Activated naive CD8-positive, alpha-beta T cell treated with anti-CD3 and anti-CD28 coated beads, Interleukin-2, amount 50 U/mL, for 24 hours (primary cell): ENCODE measurements around the gene DYNC1H1.

Source experiments
- ATAC-seq: fragments of 150-1000 bp; cut with Tn5 transposase; one replicate; pipeline ENCODE4 v1.10.0; 2021
- DNase-seq: peaks from one replicate; pipeline ENCODE4 v3.0.0; 2021
- H3K27ac Mint-ChIP-seq: one replicate; pipeline ENCODE4 v1.8.0; 2021; ENCODE audit warnings: mild to moderate bottlenecking, mixed read lengths
- H3K27me3 Mint-ChIP-seq: one replicate; pipeline ENCODE4 v1.8.0; 2021; ENCODE audit warnings: mixed read lengths
- H3K36me3 Mint-ChIP-seq: one replicate; pipeline ENCODE4 v1.8.0; 2021; ENCODE audit warnings: low read depth, mixed read lengths
- H3K4me1 Mint-ChIP-seq: one replicate; pipeline ENCODE4 v1.8.0; 2021; ENCODE audit warnings: mixed read lengths
- H3K4me3 Mint-ChIP-seq: one replicate; pipeline ENCODE4 v1.8.0; 2021; ENCODE audit warnings: mild to moderate bottlenecking, moderate library complexity, mixed read lengths
- H3K9me3 Mint-ChIP-seq: one replicate; pipeline ENCODE4 v1.8.0; 2021; ENCODE audit warnings: mixed read lengths

Gene DYNC1H1

DNA sequence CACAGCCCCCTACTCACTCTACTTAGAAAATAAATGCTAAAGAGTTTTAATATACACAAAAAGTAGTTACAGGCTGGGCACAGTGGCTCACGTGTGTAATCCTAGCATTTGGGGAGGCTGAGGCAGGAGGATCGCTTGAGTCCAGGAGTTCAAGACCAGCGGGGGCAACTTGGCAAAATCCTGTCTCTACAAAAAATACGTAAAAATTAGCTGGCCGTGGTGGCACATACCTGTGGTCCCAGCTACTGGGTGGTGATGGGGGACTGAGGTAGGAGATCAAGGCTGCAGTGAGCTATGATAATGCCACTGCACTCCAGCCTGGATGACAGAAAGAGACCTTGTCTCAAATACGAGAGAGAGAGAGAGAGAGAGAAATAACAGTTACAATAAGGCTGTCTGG is 9.9 kb upstream of the DYNC1H1 start:
- no peak overlapping the region for H3K4me3 Mint-ChIP-seq
- peaks cover 6% of the 10 kb centered on the region for H3K4me1 Mint-ChIP-seq
- no peak for ATAC-seq
- H3K36me3 Mint-ChIP-seq, result no peaks in the 10 kb centered on the region
- no peaks in the 10 kb centered on the region for H3K9me3 Mint-ChIP-seq
- no peak overlapping the region for H3K27ac Mint-ChIP-seq
- no peak for DNase-seq
- H3K27me3 Mint-ChIP-seq, result no peaks in the 10 kb centered on the region

- no peak overlapping the region for H3K27ac Mint-ChIP-seq
- peaks cover 3% of the 10 kb centered on the region for H3K4me1 Mint-ChIP-seq
- DNase-seq (no peak), ATAC-seq (no peak)
- H3K4me3 Mint-ChIP-seq, result no peak overlapping the region
- H3K9me3 Mint-ChIP-seq, result no peaks in the 10 kb centered on the region
- H3K36me3 Mint-ChIP-seq, result no peaks in the 10 kb centered on the region
- no peaks in the 10 kb centered on the region for H3K27me3 Mint-ChIP-seq
These were observed 8.6 kb upstream of the DYNC1H1 start for GRCh38 chr14:101955695-101956161.

GRCh38 chr14:101956179-101956885 is 8.0 kb upstream of the DYNC1H1 start:
- H3K9me3 Mint-ChIP-seq, result no peaks in the 10 kb centered on the region
- H3K27me3 Mint-ChIP-seq, result no peaks in the 10 kb centered on the region

GRCh38 chr14:101957406-101958234 is 6.8 kb upstream of the DYNC1H1 start:
- DNase-seq, result no peak
- no peak for ATAC-seq
- Mint-ChIP-seq H3K36me3 (no peaks in the 10 kb centered on the region), H3K27me3 (no peaks in the 10 kb centered on the region), H3K4me1 (peaks cover 6% of the 10 kb centered on the region), H3K9me3 (no peaks in the 10 kb centered on the region), H3K4me3 (no peak overlapping the region), H3K27ac (no peak overlapping the region)

More at GRCh38 chr14:101956179-101956885, 8.0 kb upstream of the DYNC1H1 start:
- no peak for ATAC-seq
- Mint-ChIP-seq H3K36me3 (no peaks in the 10 kb centered on the region), H3K4me3 (no peak overlapping the region), H3K27ac (no peak overlapping the region), H3K4me1 (peaks cover 4% of the 10 kb centered on the region)
- no peak for DNase-seq

GRCh38 chr14:101958418-101959180 is 5.8 kb upstream of the DYNC1H1 start:
- no peaks in the 10 kb centered on the region for H3K9me3 Mint-ChIP-seq
- H3K27me3 Mint-ChIP-seq, result no peaks in the 10 kb centered on the region
- H3K27ac Mint-ChIP-seq, result no peak overlapping the region
- H3K4me1 Mint-ChIP-seq, result peaks cover 6% of the 10 kb centered on the region
- no peak overlapping the region for H3K4me3 Mint-ChIP-seq
- H3K36me3 Mint-ChIP-seq, result no peaks in the 10 kb centered on the region
- ATAC-seq, result no peak
- no peak for DNase-seq

GRCh38 chr14:101959277-101959676 is 5.1 kb upstream of the DYNC1H1 start:
- Mint-ChIP-seq H3K36me3 (no peaks in the 10 kb centered on the region), H3K4me3 (no peak overlapping the region), H3K27me3 (no peaks in the 10 kb centered on the region), H3K9me3 (no peaks in the 10 kb centered on the region), H3K27ac (no peak overlapping the region), H3K4me1 (peaks cover 11% of the 10 kb centered on the region)
- DNase-seq (no peak), ATAC-seq (no peak)

- DNase-seq, result peak; percentile 36
- H3K4me3 Mint-ChIP-seq, result no peak overlapping the region
- H3K36me3 Mint-ChIP-seq, result no peaks in the 10 kb centered on the region
- no peak for ATAC-seq
- H3K27me3 Mint-ChIP-seq, result no peaks in the 10 kb centered on the region
- H3K9me3 Mint-ChIP-seq, result no peaks in the 10 kb centered on the region
- peaks cover 11% of the 10 kb centered on the region for H3K4me1 Mint-ChIP-seq
- H3K27ac Mint-ChIP-seq, result no peak overlapping the region
These were observed 4.1 kb upstream of the DYNC1H1 start for GRCh38 chr14:101960225-101960624.

DNA sequence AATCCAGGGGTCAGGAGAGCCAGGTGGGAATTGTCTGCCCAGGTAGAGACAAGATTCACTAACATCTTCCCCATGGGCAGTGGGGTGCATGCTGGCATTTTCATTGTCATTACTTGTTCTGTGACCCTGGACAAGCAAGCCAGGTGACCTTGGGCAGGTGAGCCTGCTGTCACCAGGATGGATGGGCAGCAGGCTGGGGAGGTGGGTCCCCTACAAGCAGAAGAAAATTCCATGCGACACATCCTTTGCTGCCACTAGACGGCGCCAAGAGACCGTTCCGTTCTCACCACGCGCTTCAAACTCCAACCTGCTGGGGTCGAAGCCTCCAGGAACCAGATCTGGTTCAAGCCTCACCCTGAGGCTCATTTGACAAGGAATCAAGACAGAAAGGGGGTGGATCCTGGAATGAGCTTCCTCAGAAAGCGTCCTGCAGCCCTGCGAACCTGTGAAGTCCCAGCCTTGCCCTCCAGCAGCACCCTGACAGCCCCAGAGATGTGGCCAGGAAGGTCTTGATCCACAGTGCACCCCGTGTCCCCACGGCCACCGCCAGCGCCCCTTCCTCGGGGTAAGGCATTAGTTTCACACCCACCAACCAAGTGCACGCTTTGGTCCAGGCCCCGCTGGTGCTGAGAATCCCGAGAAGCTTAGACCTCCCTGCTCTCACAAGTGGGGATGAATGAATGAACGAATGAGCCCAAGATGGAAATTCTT is 3.2 kb upstream of the DYNC1H1 start:
- Mint-ChIP-seq H3K27ac (peak overlapping the region; percentile 55), H3K27me3 (no peaks in the 10 kb centered on the region), H3K9me3 (no peaks in the 10 kb centered on the region), H3K4me3 (no peak overlapping the region), H3K4me1 (peaks cover 18% of the 10 kb centered on the region), H3K36me3 (no peaks in the 10 kb centered on the region)
- no peak for ATAC-seq
- DNase-seq, result peak; percentile 81

DNA sequence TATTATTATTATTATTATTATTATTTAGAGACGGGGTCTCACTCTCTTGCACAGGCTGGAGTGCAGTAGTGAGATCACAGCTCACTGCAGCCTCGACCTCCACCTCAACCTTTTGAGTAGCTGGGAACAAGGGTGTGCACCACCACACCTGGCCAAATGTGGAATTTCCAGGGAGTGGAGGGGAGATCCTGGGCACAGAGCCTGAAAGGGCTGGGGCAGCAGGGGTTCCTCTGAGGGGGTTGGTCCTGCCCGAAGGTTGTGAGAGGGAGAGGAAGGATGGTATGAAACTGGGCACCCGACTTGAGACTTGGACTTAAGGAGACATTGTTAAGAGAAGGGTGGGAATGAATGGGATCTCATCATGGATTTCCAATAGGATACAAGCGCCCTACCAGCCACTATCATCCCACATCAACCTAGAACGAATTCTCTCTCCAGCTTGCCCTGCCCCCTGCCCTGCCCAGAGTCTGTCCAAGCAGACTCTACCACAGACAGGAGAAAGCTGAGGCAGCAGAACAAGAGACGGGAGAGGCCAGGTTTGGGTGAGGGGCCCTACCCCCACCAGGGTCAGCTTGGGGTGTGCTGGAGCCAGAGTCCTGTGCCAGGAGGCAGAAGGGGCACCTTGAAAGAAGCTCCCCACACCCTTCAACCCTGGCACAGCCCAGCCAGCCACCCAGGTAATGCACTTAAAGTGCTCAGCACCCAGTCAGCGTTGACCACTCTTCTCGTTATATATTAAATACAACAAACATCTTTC is 2.4 kb upstream of the DYNC1H1 start:
- H3K27ac Mint-ChIP-seq, result no peak overlapping the region
- peaks cover 25% of the 10 kb centered on the region for H3K4me1 Mint-ChIP-seq
- no peak for ATAC-seq
- H3K9me3 Mint-ChIP-seq, result no peaks in the 10 kb centered on the region
- H3K36me3 Mint-ChIP-seq, result no peaks in the 10 kb centered on the region
- no peak for DNase-seq
- no peaks in the 10 kb centered on the region for H3K27me3 Mint-ChIP-seq
- no peak overlapping the region for H3K4me3 Mint-ChIP-seq

GRCh38 chr14:101962503-101962874 is 1.9 kb upstream of the DYNC1H1 start:
- Mint-ChIP-seq H3K9me3 (no peaks in the 10 kb centered on the region), H3K27ac (no peak overlapping the region), H3K36me3 (no peaks in the 10 kb centered on the region), H3K27me3 (no peaks in the 10 kb centered on the region), H3K4me3 (no peak overlapping the region), H3K4me1 (peaks cover 27% of the 10 kb centered on the region)
- DNase-seq, result no peak
- ATAC-seq, result no peak

DNA sequence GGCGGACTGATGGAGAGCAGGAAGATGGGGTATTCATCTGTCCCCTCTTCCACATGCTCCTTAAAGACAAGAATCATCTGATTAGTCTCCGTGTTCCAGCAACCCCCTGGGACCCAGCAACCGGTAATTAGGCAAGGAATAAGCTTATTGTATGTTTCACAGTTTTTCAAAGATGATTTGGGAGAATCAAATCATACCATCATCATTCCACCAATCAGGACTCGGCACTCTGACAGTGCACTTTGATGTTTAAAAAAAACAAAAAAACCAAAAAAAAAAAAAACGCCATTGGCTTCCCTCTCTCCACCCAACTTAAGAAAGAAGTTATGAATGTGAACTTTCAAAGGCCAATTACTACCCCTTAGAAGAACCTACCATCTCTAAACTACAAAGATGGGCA is 1.3 kb upstream of the DYNC1H1 start:
- no peak overlapping the region for H3K27ac Mint-ChIP-seq
- H3K27me3 Mint-ChIP-seq, result no peaks in the 10 kb centered on the region
- H3K4me3 Mint-ChIP-seq, result no peak overlapping the region
- DNase-seq (no peak), ATAC-seq (no peak)
- no peaks in the 10 kb centered on the region for H3K9me3 Mint-ChIP-seq
- peaks cover 30% of the 10 kb centered on the region for H3K4me1 Mint-ChIP-seq
- peaks cover 2% of the 10 kb centered on the region for H3K36me3 Mint-ChIP-seq

GRCh38 chr14:101963656-101964296 is 597 bp upstream of the DYNC1H1 start:
- Mint-ChIP-seq H3K27me3 (no peaks in the 10 kb centered on the region), H3K36me3 (peaks cover 7% of the 10 kb centered on the region), H3K4me3 (peak overlapping the region; percentile 65), H3K9me3 (no peaks in the 10 kb centered on the region), H3K4me1 (peaks cover 31% of the 10 kb centered on the region), H3K27ac (peak overlapping the region; percentile 70)
- DNase-seq (no peak), ATAC-seq (no peak)

DNA sequence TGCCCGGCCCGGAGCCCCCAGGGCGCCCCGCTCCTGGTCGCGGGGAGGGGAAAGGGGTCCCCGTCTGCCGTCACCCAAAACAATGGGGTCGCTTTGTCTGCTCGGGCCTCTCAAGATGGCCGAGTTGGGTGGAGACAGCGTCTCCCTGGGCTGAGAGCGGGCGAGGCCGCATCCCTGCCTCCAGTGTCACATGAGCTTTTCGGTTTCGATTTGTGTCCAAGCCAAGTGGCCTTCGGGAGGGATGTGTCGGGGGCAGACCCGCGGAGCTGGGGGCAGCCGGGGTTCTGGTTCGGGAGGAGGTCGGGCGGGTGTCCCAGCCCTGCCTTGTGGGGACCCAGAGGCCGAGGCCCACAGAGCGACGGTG is 790 bp downstream of the DYNC1H1 start:
- peak overlapping the region; percentile 73 for H3K27ac Mint-ChIP-seq
- peak overlapping the region; percentile 88 for H3K4me3 Mint-ChIP-seq
- DNase-seq (peak; percentile 64), ATAC-seq (peak; percentile 53)
- no peaks in the 10 kb centered on the region for H3K9me3 Mint-ChIP-seq
- H3K27me3 Mint-ChIP-seq, result no peaks in the 10 kb centered on the region
- H3K36me3 Mint-ChIP-seq, result peaks cover 13% of the 10 kb centered on the region
- H3K4me1 Mint-ChIP-seq, result peaks cover 37% of the 10 kb centered on the region
